HL-60 (cell line): ENCODE measurements around the gene ATF7IP.

Experiments
- DNase-seq, 2 experiments: peaks; one replicate each; pipeline ENCODE4 v3.0.0-alpha.2; 2010 to 2020; ENCODE audit warnings: low read depth in 1 of 2, low spot score in 1 of 2
- H3K27ac ChIP-seq: fragments of 250-450 bp; sonication (Bioruptor Pico); replicated peaks from 2 replicates; pipeline ENCODE4 v1.5.1; 2020; ENCODE audit warnings: mild to moderate bottlenecking, moderate library complexity
- H3K27me3 ChIP-seq: fragments of 250-450 bp; sonication (Bioruptor Pico); 2 replicates; pipeline ENCODE4 v1.5.1; 2021; ENCODE audit warnings: mild to moderate bottlenecking, moderate library complexity; ENCODE audit not compliant: insufficient read depth, poor library complexity, severe bottlenecking
- H3K4me3 ChIP-seq: replicated peaks from 2 replicates; pipeline ENCODE4 v1.5.1; 2011; ENCODE audit warnings: mild to moderate bottlenecking, control low read depth, low read length; ENCODE audit not compliant: insufficient read depth
- CTCF ChIP-seq: IDR thresholded peaks from one replicate; pipeline ENCODE4 v1.5.1; 2011; ENCODE audit warnings: low read length, control low read depth, inconsistent platforms; ENCODE audit not compliant: insufficient read depth
- GABPA ChIP-seq: IDR thresholded peaks from 2 replicates; pipeline ENCODE4 v1.6.1; 2012; ENCODE audit warnings: low read depth
- POLR2AphosphoS5 ChIP-seq: IDR thresholded peaks from 2 replicates; pipeline ENCODE4 v1.6.1; 2012; ENCODE audit warnings: low read depth
- REST ChIP-seq: IDR thresholded peaks from 2 replicates; pipeline ENCODE4 v1.6.1; 2012; ENCODE audit warnings: low read depth; ENCODE audit not compliant: insufficient replicate concordance
- SPI1 ChIP-seq: IDR thresholded peaks from 2 replicates; pipeline ENCODE4 v1.6.1; 2012; ENCODE audit warnings: low read depth, mild to moderate bottlenecking, borderline replicate concordance

The ATF7IP gene

GRCh38 chr12:14394317-14395073 is 29.0 kb downstream of the ATF7IP start:
- no peak overlapping the region; the same call in 1 of the 2 replicates for H3K4me3 ChIP-seq

GRCh38 chr12:14395074-14395778 is 29.7 kb downstream of the ATF7IP start:
- DNase-seq: peak in 1 of 2 experiments; percentile 4
- no peak overlapping the region for H3K4me3 ChIP-seq
- H3K27me3 ChIP-seq: no peaks in the 10 kb centered on the region
- H3K27ac ChIP-seq: peak overlapping the region; percentile 59
- peak; percentile 91 for TF ChIP-seq SPI1
- no peak for TF ChIP-seq CTCF

More at GRCh38 chr12:14394317-14395073, 29.0 kb downstream of the ATF7IP start:
- no peaks in the 10 kb centered on the region for H3K27me3 ChIP-seq
- no peak for TF ChIP-seq GABPA
- no peak for TF ChIP-seq POLR2AphosphoS5
- no peak for TF ChIP-seq REST
- TF ChIP-seq SPI1: no peak
- TF ChIP-seq CTCF: no peak
- H3K27ac ChIP-seq: peak overlapping the region; percentile 59
- peak; percentile 54 to 71 for DNase-seq

GRCh38 chr12:14396071-14396470 is 30.6 kb downstream of the ATF7IP start:
- Histone ChIP-seq H3K27ac (no peak overlapping the region), H3K27me3 (no peaks in the 10 kb centered on the region), H3K4me3 (no peak overlapping the region)
- no peak for DNase-seq
- TF ChIP-seq GABPA (no peak), CTCF (no peak), SPI1 (no peak), POLR2AphosphoS5 (no peak), REST (no peak)
